22Rv1 (cell line): Measurements from ENCODE around the gene FAF1.

Experiments used
- ZFX ChIP-seq: fragments of 450-650 bp; IDR thresholded peaks from 2 replicates; pipeline ENCODE4 v1.6.1; 2017; ENCODE audit warnings: antibody characterized with exemption, borderline replicate concordance
- TF ChIP-seq, protein P1 (sequence below): fragments of 450-650 bp; IDR thresholded peaks from 2 replicates; pipeline ENCODE4 v1.5.1; 2017; ENCODE audit warnings: mild to moderate bottlenecking

GRCh38 chr1:50430010-50430405 lies 530.1 kb downstream of the FAF1 start:
- TF ChIP-seq, protein P1, sequence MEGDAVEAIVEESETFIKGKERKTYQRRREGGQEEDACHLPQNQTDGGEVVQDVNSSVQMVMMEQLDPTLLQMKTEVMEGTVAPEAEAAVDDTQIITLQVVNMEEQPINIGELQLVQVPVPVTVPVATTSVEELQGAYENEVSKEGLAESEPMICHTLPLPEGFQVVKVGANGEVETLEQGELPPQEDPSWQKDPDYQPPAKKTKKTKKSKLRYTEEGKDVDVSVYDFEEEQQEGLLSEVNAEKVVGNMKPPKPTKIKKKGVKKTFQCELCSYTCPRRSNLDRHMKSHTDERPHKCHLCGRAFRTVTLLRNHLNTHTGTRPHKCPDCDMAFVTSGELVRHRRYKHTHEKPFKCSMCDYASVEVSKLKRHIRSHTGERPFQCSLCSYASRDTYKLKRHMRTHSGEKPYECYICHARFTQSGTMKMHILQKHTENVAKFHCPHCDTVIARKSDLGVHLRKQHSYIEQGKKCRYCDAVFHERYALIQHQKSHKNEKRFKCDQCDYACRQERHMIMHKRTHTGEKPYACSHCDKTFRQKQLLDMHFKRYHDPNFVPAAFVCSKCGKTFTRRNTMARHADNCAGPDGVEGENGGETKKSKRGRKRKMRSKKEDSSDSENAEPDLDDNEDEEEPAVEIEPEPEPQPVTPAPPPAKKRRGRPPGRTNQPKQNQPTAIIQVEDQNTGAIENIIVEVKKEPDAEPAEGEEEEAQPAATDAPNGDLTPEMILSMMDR = no peak
- no peak for TF ChIP-seq ZFX
